Stimulated activated CD4-positive, alpha-beta T cell treated with anti-CD3 and anti-CD28 coated beads, Interleukin-4, amount 100 ng/mL, for 1 hour (primary cell): ENCODE data around the gene SPECC1.
A peak's percentile ranks its signal among the peaks of the same experiment; 100 is the strongest.
"Not testable (repeated sequence)": the region's sequence is repeated elsewhere in the genome, so short reads cannot be mapped to it uniquely, and the experiment has no call there.

Source experiments
- DNase-seq: peaks from one replicate; pipeline ENCODE4 v3.0.0-alpha.2; 2020

Gene SPECC1

GRCh38 chr17:20213449-20213848 lies 204.3 kb downstream of the SPECC1 start:
- DNase-seq = no peak

GRCh38 chr17:20214794-20215193 lies 205.6 kb downstream of the SPECC1 start:
- no peak for DNase-seq

- DNase-seq = no peak
Observed at GRCh38 chr17:20216154-20216815, 207.1 kb downstream of the SPECC1 start.

- DNase-seq = no peak
Observed at GRCh38 chr17:20216853-20217252, 207.7 kb downstream of the SPECC1 start.

GRCh38 chr17:20217677-20218076 lies 208.5 kb downstream of the SPECC1 start:
- DNase-seq = no peak

DNA sequence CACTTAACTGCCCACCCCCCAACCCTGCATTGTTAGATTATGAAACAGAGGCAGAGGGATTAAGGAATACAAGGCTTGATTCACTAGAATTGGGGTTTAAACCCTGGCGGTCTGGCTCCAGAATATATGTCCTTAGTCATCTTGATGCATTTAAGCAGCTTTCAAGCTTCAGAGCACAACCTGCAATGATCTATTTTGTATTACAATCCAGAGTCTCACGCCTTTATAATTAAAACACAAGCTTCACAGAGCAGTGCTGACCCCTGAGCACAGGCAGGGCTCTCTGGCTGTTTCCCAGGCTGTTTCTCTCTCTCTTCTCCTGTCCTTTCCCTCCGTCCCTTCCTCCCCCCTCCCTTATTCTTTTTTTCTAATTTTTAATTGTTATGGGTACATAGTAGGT lies 209.1 kb downstream of the SPECC1 start:
- no peak for DNase-seq

DNA sequence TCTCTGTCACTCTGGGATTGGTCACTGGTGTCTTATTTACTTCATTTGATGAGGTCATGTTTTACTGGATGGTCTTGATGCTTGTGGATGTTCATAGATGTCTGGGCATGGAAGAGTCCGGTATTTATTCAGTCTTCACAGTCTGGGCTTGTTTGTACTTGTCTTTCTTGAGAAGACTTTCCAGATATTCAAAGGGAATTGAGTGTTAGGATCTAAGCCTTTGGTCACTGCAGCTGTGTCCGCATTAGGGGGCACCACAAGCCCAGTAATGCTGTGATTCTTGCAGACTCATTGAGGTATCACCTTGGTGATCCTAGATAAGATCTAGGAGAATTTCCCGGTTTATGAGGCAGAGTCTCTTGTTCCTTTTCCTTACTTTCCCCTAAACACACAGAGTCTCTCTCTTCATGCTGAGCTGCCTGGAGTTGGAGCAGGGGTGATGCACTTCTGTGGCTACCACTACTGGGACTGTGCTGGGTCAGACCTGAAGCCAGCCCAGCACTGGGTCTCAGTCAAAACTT lies 214.7 kb downstream of the SPECC1 start:
- no peak for DNase-seq

GRCh38 chr17:20224379-20224778 lies 215.2 kb downstream of the SPECC1 start:
- no peak for DNase-seq

- no peak for DNase-seq
Observed at GRCh38 chr17:20225162-20226115, 216.3 kb downstream of the SPECC1 start.

GRCh38 chr17:20226814-20227482 lies 217.8 kb downstream of the SPECC1 start:
- DNase-seq = peak; percentile 82

- DNase-seq = not testable (repeated sequence)
Observed at GRCh38 chr17:20227720-20228370, 218.7 kb downstream of the SPECC1 start.

- no peak for DNase-seq
Observed at GRCh38 chr17:20228410-20228809, 219.3 kb downstream of the SPECC1 start.

DNA sequence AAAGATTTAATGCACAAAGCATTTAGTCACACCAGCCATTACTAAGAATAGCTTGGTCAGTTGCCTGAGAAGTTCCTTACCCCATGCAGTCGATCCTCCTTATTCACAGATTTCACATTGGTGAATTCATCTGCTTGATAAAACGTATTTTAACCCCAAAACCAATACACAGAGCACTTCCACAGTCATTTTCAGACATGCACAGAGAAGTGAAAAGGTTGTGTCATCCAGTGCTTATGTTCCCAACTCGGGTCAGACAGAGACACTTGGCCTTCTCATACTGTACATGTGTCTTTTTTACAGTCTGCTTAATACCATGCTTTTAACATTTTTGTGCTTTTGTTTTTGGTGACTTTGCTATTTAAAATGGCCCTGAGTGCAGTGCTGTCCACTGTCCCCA lies 219.7 kb downstream of the SPECC1 start:
- no peak for DNase-seq

- no peak for DNase-seq
Observed at GRCh38 chr17:20230924-20231323, 221.8 kb downstream of the SPECC1 start.

DNA sequence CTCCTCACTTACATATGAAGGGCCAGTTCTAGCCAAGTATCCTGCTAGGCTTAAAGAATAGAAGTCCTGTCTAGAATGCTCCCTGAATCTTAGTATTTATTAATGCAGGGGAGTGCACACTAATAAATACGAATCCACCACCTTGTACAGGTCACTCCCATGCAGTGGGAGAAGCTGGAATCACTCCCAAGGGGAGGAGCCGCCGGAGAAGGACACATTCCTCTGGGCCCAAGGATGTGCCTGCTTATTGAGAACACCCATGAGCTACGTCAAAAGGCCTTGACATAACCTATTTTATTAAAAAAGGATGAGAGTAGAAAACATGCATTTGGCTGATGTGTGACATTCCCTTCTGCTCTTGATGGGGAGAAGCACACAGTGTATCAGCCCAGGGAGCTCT lies 223.5 kb downstream of the SPECC1 start:
- no peak for DNase-seq

- DNase-seq = peak; percentile 38
Observed at GRCh38 chr17:20234276-20234675, 225.1 kb downstream of the SPECC1 start.

DNA sequence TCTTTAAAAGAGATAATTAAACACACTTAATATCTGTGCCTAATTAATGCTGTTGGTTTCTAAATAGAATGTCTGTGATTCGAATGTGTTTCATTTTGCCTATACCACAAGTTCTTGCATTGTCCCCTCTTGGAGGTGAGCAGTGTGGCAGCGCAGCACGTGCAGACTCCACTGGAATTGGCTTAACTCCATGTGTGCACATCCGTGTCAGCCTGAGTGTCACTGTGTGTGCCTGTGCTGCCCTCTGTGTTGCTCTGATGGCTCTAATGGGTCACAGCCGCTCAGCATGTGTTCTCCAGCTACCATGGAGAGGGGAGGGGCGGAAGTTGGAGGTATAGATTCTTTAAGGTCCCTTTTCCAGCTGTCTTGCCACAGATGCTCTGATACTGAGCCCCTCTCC lies 226.6 kb downstream of the SPECC1 start:
- no peak for DNase-seq

DNA sequence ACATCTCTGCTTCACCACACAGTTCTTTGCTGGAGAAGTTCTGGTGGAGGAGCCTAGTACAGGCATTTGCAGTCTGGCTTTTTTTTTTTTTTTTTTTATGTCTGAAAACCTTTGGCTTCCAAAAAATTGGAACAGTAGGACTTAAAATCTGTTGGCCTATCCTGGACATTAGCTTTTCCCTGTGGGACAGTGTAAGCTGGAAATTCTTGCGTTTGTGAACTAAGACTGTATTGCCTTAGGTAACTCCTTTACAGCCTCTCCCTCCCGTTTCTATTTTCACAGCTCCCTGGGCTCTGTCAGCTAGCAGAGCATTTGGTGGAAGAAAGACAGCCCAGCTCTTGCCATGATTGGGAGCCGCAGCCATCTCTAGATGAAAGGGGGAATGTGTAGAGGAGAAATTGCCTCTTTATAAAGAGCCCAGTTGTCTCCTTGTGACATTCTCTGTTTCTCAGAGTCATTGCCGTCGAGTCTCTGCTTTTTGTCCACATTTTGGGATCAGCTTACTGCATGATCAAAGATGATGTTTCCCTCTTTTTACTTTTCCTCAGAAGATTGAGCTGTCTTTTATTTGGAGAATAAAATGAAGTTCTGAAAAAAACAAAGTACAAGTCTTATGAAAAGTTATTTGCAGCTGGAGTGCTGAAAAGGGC lies 227.5 kb downstream of the SPECC1 start:
- no peak for DNase-seq

DNA sequence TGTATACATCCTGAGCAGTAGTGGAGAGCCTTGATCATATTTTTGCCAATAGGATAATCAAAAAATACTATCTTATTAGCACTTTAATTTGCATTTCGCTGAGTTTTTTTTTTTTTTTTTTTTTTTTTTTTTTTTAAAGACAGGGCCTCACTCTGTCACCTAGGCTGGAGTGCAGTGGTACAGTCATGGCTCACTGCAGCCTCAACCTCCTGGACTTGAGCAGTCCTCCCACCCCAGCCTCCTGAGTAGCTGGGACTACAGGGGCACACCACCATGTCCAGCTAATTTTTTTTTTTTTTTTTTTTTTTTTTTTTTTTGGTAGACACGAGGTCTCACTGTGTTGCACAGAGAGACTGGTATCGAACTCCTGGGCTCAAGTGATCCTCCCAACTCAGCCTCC lies 230.6 kb downstream of the SPECC1 start:
- DNase-seq = not testable (repeated sequence)

DNA sequence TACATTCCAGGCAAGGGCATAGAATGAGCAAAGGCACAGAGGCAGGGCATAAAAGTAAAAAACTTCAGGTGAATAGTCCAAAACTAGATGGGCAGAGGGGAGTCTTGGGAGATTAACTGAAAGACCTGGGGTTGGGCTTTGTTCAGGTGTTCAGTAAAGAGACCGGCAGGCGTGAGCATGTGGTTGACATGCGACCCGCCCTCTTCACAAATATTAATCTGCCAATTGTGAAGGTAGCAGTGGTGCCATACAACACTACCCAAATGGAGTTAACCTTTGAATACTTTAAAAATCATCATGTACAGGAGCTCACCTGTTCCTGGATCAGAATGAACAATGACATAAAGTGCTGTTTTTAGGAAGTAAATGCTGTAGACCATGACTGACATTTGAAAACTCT lies 232.7 kb downstream of the SPECC1 start:
- DNase-seq = no peak

DNA sequence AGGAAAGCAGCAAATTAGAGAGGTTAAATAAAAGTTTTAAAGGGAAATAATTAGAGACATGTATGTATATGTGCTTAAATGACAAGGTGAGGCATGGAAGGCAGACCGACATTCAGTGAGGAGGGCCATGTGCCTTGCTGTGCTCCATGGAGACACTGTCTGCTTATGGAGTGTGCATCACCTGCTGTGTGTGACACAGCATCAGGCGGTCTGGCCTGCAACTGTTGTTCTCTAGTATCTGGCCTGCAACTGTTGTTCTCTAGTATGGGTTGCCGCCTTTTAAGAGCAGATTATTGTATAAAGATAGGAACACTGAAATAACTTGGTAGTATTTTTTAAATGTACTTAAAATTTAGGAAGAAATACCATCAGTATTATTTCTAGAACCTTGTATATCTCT lies 233.1 kb downstream of the SPECC1 start:
- DNase-seq = no peak

- no peak for DNase-seq
Observed at GRCh38 chr17:20243524-20243923, 234.4 kb downstream of the SPECC1 start.
